Lung microvascular endothelial cell (primary cell): Measurements from ENCODE around the gene VPS26C. TPM values are rescaled to one million over a fixed set of nuclear protein-coding genes. Genes with fewer than 3 reads are reported as not detected.

ENCODE experiments used
- DNase-seq, 2 donors: peaks; one replicate each; pipeline versions ENCODE4 v3.0.0 to v3.0.0-alpha.2; 2010; ENCODE audit warnings: low read depth in 2 of 2
- total RNA-seq: library from RNA; depleted of rRNA; stranded (reverse); fragments of >200 nt; gene quantifications from 2 replicates; pipeline ENCODE4 v1.2.1, GENCODE V29; 2014

Gene VPS26C
- total RNA-seq, 1 donor from 2014 or later: 79.8 TPM

- DNase-seq: no peak
Measured at GRCh38 chr21:37204580-37204979, 62.6 kb downstream of the VPS26C start.

- DNase-seq: no peak
Measured at GRCh38 chr21:37202221-37203110, 64.7 kb downstream of the VPS26C start.

GRCh38 chr21:37200641-37201480, 66.3 kb downstream of the VPS26C start:
- no peak for DNase-seq

- DNase-seq: peak; percentile 47 to 89
Measured at GRCh38 chr21:37199057-37199924, 67.8 kb downstream of the VPS26C start.

- no peak for DNase-seq
Measured at GRCh38 chr21:37197746-37198145, 69.4 kb downstream of the VPS26C start.

GRCh38 chr21:37196847-37197246, 70.3 kb downstream of the VPS26C start:
- DNase-seq: no peak

GRCh38 chr21:37195610-37196009, 71.5 kb downstream of the VPS26C start:
- DNase-seq: no peak

GRCh38 chr21:37195059-37195458, 72.1 kb downstream of the VPS26C start:
- no peak for DNase-seq

- no peak for DNase-seq
Measured at GRCh38 chr21:37193676-37194075, 73.5 kb downstream of the VPS26C start.

- no peak for DNase-seq
Measured at GRCh38 chr21:37193006-37193405, 74.1 kb downstream of the VPS26C start.

GRCh38 chr21:37192019-37192418, 75.1 kb downstream of the VPS26C start:
- no peak for DNase-seq

- no peak for DNase-seq
Measured at GRCh38 chr21:37188825-37189224, 78.3 kb downstream of the VPS26C start.

GRCh38 chr21:37186983-37187382, 80.2 kb downstream of the VPS26C start:
- DNase-seq: no peak

- no peak for DNase-seq
Measured at GRCh38 chr21:37184784-37185593, 82.1 kb downstream of the VPS26C start.

GRCh38 chr21:37183749-37184148, 83.4 kb downstream of the VPS26C start:
- DNase-seq: no peak

GRCh38 chr21:37182222-37182621, 84.9 kb downstream of the VPS26C start:
- DNase-seq: no peak

- no peak for DNase-seq
Measured at GRCh38 chr21:37181059-37181458, 86.1 kb downstream of the VPS26C start.

GRCh38 chr21:37176716-37177115, 90.4 kb downstream of the VPS26C start:
- no peak for DNase-seq
